Vagina (tissue), 2 donors: ENCODE measurements around the gene SPOCK2. TPM values are rescaled to one million over a fixed set of nuclear protein-coding genes. Genes with fewer than 3 reads are reported as not detected.

ENCODE experiments used
- DNase-seq, 2 donors: peaks; one replicate each; pipeline ENCODE4 v3.0.0-alpha.2; 2017; ENCODE audit errors: extremely low spot score in 2 of 2
- H3K27ac ChIP-seq: fragments of 200-600 bp; sonication (generic); one replicate; pipeline ENCODE4 v1.5.1; 2019
- H3K27me3 ChIP-seq: fragments of 200-600 bp; sonication (generic); one replicate; pipeline ENCODE4 v1.5.1; 2019
- H3K36me3 ChIP-seq, 2 donors: fragments of 200-600 bp; sonication (generic); one replicate each; pipeline ENCODE4 v1.5.1; 2017 to 2019
- H3K4me1 ChIP-seq: fragments of 200-600 bp; sonication (generic); one replicate; pipeline ENCODE4 v1.5.1; 2019
- H3K4me3 ChIP-seq, 2 donors: fragments of 200-600 bp; sonication (generic); 1 replicate in 1 of 2; 2 replicates in 1 of 2; pipeline ENCODE4 v1.5.1; 2016 to 2019
- H3K9me3 ChIP-seq: fragments of 200-600 bp; sonication (generic); one replicate; pipeline ENCODE4 v1.5.1; 2019
- POLR2A ChIP-seq, 2 donors: fragments of 450-650 bp; IDR thresholded peaks; one replicate each; pipeline ENCODE4 v1.6.1; 2017; ENCODE audit warnings: antibody characterized with exemption in 2 of 2, mild to moderate bottlenecking in 2 of 2, moderate library complexity in 2 of 2
- POLR2AphosphoS5 ChIP-seq, 2 donors: sonication (generic); formaldehyde crosslinking; IDR thresholded peaks; one replicate each; pipeline ENCODE4 v1.9.0; 2017; ENCODE audit warnings: antibody characterized with exemption in 2 of 2, mild to moderate bottlenecking in 2 of 2, low read depth in 1 of 2; ENCODE audit not compliant: insufficient read depth in 1 of 2
- intact Hi-C: fragments of 100-400 bp; cut with DNase I; formaldehyde crosslinking; loops from one replicate; pipeline ENCODE4 v1.15.1; 2023
- total RNA-seq: library from RNA; depleted of rRNA; stranded (reverse); fragments of >200 nt; gene quantifications from one replicate; pipeline ENCODE4 v1.2.3, GENCODE V29; 2016
- TF ChIP-seq, protein P1 (sequence below), 3 experiments: fragments of 450-650 bp in 2 of 3; fragments of 200-600 bp in 1 of 3; sonication (generic) in 1 of 3; IDR thresholded peaks; one replicate each; pipeline ENCODE4 v1.5.1; 2017 to 2019; ENCODE audit warnings: antibody characterized with exemption in 3 of 3, mild to moderate bottlenecking in 2 of 3, moderate library complexity in 2 of 3

The SPOCK2 gene
- total RNA-seq, 1 donor from 2014 or later = 46.9 TPM

DNA sequence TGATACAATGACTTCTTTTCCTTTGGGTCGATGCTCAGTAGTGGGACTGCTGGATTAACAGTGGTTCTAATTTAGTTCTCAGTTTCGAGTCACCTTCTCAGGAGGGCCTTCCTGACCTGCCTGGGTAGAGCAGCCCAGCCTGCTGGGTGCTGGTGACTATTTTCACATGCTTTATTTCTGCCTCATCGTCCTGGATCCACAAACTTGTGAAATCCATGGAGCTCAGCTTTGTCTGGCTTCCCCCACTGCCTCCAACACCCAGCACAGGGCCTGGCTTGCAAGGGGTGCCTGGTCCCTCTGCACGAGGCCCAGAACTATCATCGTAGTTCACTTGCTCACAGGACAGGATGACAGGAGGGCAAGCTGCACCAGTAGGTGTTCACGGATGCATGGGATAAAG, 46.9 kb downstream of the SPOCK2 start:
- Histone ChIP-seq H3K4me1 (peaks cover 5% of the 10 kb centered on the region), H3K27me3 (no peaks in the 10 kb centered on the region), H3K4me3 (no peak overlapping the region), H3K27ac (no peak overlapping the region), H3K9me3 (no peaks in the 10 kb centered on the region), H3K36me3 (no peaks in the 10 kb centered on the region)
- TF ChIP-seq POLR2AphosphoS5 (IDR thresholded peaks at IDR 0.05; ENCODE audit: insufficient read depth in 1 of 2, low read depth in 1 of 2) = no peak
- TF ChIP-seq POLR2A (IDR thresholded peaks at IDR 0.05) = no peak
- TF ChIP-seq, protein P1, sequence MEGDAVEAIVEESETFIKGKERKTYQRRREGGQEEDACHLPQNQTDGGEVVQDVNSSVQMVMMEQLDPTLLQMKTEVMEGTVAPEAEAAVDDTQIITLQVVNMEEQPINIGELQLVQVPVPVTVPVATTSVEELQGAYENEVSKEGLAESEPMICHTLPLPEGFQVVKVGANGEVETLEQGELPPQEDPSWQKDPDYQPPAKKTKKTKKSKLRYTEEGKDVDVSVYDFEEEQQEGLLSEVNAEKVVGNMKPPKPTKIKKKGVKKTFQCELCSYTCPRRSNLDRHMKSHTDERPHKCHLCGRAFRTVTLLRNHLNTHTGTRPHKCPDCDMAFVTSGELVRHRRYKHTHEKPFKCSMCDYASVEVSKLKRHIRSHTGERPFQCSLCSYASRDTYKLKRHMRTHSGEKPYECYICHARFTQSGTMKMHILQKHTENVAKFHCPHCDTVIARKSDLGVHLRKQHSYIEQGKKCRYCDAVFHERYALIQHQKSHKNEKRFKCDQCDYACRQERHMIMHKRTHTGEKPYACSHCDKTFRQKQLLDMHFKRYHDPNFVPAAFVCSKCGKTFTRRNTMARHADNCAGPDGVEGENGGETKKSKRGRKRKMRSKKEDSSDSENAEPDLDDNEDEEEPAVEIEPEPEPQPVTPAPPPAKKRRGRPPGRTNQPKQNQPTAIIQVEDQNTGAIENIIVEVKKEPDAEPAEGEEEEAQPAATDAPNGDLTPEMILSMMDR (IDR thresholded peaks at IDR 0.05) = no peak
- no peak for DNase-seq
- intact Hi-C loops = no loop called here

- H3K9me3 ChIP-seq = no peaks in the 10 kb centered on the region
- H3K4me3 ChIP-seq = no peak overlapping the region
- TF ChIP-seq, protein P1 (IDR thresholded peaks at IDR 0.05) = no peak
- TF ChIP-seq POLR2A (IDR thresholded peaks at IDR 0.05) = no peak
- TF ChIP-seq POLR2AphosphoS5 (IDR thresholded peaks at IDR 0.05; ENCODE audit: insufficient read depth in 1 of 2, low read depth in 1 of 2) = no peak
- H3K27ac ChIP-seq = no peak overlapping the region
- no peaks in the 10 kb centered on the region for H3K36me3 ChIP-seq
- no peaks in the 10 kb centered on the region for H3K27me3 ChIP-seq
- H3K4me1 ChIP-seq = peaks cover under 1% of the 10 kb centered on the region
- no peak for DNase-seq
- intact Hi-C loops = no loop called here
Observed at GRCh38 chr10:72039377-72039776, 49.0 kb downstream of the SPOCK2 start.

DNA sequence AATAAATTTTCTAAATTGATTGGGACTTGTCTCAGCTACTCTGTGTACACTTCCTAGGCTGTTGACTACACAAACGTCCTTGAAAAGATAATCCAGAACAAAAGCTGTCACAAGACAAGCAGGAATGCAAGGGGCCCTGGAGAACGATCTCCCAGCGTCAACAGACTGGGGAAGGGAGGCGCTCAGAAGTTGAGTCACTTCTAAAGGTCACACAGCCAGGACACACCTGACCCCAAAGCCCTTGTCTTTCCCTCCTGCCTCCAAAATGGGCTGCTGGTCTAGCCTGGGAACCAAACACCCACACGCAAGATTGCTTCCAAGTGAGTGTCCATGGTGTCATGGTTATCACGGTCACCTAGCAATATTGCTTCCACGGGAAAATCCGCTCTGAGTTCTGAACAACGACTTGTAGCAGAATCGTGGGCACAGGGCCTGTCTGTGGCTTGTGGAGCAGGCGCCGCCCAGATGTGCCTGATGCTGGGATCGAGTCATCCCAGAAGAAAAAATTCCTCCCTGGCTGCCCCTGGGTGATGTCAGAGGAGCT, 49.8 kb downstream of the SPOCK2 start:
- no peak overlapping the region for H3K27ac ChIP-seq
- no peak overlapping the region for H3K4me3 ChIP-seq
- intact Hi-C loops = no loop called here
- no peaks in the 10 kb centered on the region for H3K4me1 ChIP-seq
- no peak for DNase-seq
- TF ChIP-seq, protein P1 (IDR thresholded peaks at IDR 0.05) = no peak
- TF ChIP-seq POLR2A (IDR thresholded peaks at IDR 0.05) (no peak), POLR2AphosphoS5 (IDR thresholded peaks at IDR 0.05; ENCODE audit: insufficient read depth in 1 of 2, low read depth in 1 of 2) (no peak)
- no peaks in the 10 kb centered on the region for H3K9me3 ChIP-seq
- H3K36me3 ChIP-seq = no peaks in the 10 kb centered on the region
- H3K27me3 ChIP-seq = no peaks in the 10 kb centered on the region

GRCh38 chr10:72037811-72038210, 50.5 kb downstream of the SPOCK2 start:
- Histone ChIP-seq H3K9me3 (no peaks in the 10 kb centered on the region), H3K36me3 (no peaks in the 10 kb centered on the region), H3K4me3 (no peak overlapping the region), H3K4me1 (no peaks in the 10 kb centered on the region), H3K27me3 (no peaks in the 10 kb centered on the region), H3K27ac (no peak overlapping the region)
- intact Hi-C loops = no loop called here
- no peak for DNase-seq
- TF ChIP-seq POLR2AphosphoS5 (IDR thresholded peaks at IDR 0.05; ENCODE audit: insufficient read depth in 1 of 2, low read depth in 1 of 2) (no peak), POLR2A (IDR thresholded peaks at IDR 0.05) (no peak)
- TF ChIP-seq, protein P1 (IDR thresholded peaks at IDR 0.05) = no peak

GRCh38 chr10:72037266-72037665, 51.1 kb downstream of the SPOCK2 start:
- no peaks in the 10 kb centered on the region for H3K36me3 ChIP-seq
- no peaks in the 10 kb centered on the region for H3K27me3 ChIP-seq
- intact Hi-C loops = no loop called here
- no peaks in the 10 kb centered on the region for H3K9me3 ChIP-seq
- no peak overlapping the region for H3K4me3 ChIP-seq
- no peaks in the 10 kb centered on the region for H3K4me1 ChIP-seq
- no peak overlapping the region for H3K27ac ChIP-seq
- TF ChIP-seq POLR2A (IDR thresholded peaks at IDR 0.05) (no peak), POLR2AphosphoS5 (IDR thresholded peaks at IDR 0.05; ENCODE audit: insufficient read depth in 1 of 2, low read depth in 1 of 2) (no peak)
- TF ChIP-seq, protein P1 (IDR thresholded peaks at IDR 0.05) = no peak
- no peak for DNase-seq
